ENCODE data around the gene GALNTL6.
A peak's percentile ranks its signal among the peaks of the same experiment; 100 is the strongest.

The GALNTL6 gene

GRCh38 chr4:172357006-172357540, 543.9 kb downstream of the GALNTL6 start:
- no peak overlapping the region for H3K4me3 ChIP-seq (ENCODE audit: low read depth, low read length)
- TF ChIP-seq CTCF (conservative IDR thresholded peaks at IDR 0.05; ENCODE audit: low read depth, low read length): no peak
- no peak for DNase-seq (ENCODE audit: low read depth)

GRCh38 chr4:172362569-172362968, 549.4 kb downstream of the GALNTL6 start:
- DNase-seq (ENCODE audit: low read depth): no peak
- TF ChIP-seq CTCF (conservative IDR thresholded peaks at IDR 0.05; ENCODE audit: low read depth, low read length): no peak
- H3K4me3 ChIP-seq (ENCODE audit: low read depth, low read length): no peak overlapping the region

GRCh38 chr4:172369471-172369959, 556.3 kb downstream of the GALNTL6 start:
- H3K4me3 ChIP-seq (ENCODE audit: low read depth, low read length): no peak overlapping the region
- no peak for TF ChIP-seq CTCF (conservative IDR thresholded peaks at IDR 0.05; ENCODE audit: low read depth, low read length)
- DNase-seq (ENCODE audit: low read depth): no peak

GRCh38 chr4:172377486-172378140, 564.4 kb downstream of the GALNTL6 start:
- H3K4me3 ChIP-seq (ENCODE audit: low read depth, low read length): no peak overlapping the region
- no peak for DNase-seq (ENCODE audit: low read depth)
- TF ChIP-seq CTCF (conservative IDR thresholded peaks at IDR 0.05; ENCODE audit: low read depth, low read length): no peak

- DNase-seq (ENCODE audit: low read depth): no peak
- H3K4me3 ChIP-seq (ENCODE audit: low read depth, low read length): no peak overlapping the region
- no peak for TF ChIP-seq CTCF (conservative IDR thresholded peaks at IDR 0.05; ENCODE audit: low read depth, low read length)
Measured at GRCh38 chr4:172379834-172380233, 566.6 kb downstream of the GALNTL6 start.

GRCh38 chr4:172390331-172390730, 577.1 kb downstream of the GALNTL6 start:
- DNase-seq (ENCODE audit: low read depth): peak; percentile 12
- no peak overlapping the region for H3K4me3 ChIP-seq (ENCODE audit: low read depth, low read length)
- TF ChIP-seq CTCF (conservative IDR thresholded peaks at IDR 0.05; ENCODE audit: low read depth, low read length): no peak

- DNase-seq (ENCODE audit: low read depth): no peak
- no peak for TF ChIP-seq CTCF (conservative IDR thresholded peaks at IDR 0.05; ENCODE audit: low read depth, low read length)
- H3K4me3 ChIP-seq (ENCODE audit: low read depth, low read length): no peak overlapping the region
Measured at GRCh38 chr4:172392741-172393140, 579.5 kb downstream of the GALNTL6 start.
